CD4-positive, alpha-beta T cell treated with Interleukin-15 for 4 hours (primary cell): Measurements from ENCODE around the gene RUVBL1.
"Not testable (repeated sequence)": the region's sequence is repeated elsewhere in the genome, so short reads cannot be mapped to it uniquely, and the experiment has no call there.

Source experiments
- DNase-seq: peaks from one replicate; pipeline ENCODE4 v3.0.0-alpha.2; 2020; ENCODE audit warnings: low spot score

Gene RUVBL1

DNA sequence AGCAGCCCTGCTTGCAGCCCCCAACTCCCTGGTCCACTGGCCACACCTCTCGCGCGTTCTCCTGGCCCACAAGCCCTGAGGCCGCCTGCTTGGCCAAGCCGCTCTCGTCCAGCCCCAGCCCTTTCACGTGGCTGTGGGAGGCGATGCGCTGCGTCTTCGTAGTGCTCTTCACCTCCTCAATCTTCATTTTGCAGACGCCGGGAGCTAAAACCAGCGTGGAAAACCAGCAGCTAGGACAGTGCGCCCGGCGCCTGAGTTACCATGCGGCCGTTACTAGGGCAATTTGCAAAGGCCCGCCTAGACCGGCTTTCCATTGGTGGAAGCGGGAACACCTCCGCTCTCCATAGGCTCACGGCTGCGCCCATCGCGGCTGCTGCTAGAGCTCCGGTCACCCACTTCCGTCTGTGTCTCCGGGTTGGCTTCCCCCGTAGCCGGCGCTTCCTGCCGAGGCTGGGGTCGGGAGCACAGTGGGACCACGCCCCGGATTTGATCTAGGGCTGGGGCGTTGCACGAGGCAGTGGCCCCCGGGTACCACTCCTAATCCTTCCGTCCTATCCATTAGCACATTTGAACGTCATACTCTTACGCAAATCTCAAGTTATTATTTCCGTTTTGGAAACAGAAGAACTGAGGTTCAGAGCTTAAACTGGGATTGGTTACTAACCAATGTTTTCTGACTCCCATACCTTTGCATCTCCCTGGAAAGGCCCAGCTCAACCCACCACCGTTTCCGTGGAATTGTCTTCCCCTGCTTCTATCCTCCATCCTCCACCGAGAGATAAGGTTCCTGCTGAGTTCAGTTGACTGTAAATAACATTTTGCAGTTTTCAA lies at the start of gene RUVBL1:
RUVBL1 (minus strand) TSS at position 275 of the 831 bp plus-strand sequence; CDS start at position 187, 88 bp downstream.
- DNase-seq, result peak; percentile 96

DNA sequence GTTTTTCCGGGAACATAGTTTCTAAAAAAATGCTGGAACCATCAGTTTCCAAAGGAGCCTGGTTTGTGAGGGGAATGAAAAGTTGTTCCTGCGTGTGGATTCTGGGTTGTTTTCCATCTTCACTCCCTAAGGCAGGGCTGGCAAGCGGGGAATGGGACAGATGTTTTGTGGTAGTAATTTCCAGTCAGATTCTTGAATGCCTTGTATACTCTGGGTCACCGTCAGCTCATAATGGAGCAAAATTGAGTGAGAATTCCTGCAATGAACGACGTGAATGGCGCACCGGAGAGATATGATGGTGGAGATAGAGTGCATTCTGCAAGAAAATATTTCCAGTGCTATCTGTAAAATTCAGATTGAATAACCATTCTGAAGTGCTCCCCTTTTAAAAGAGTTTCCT lies 49.6 kb upstream of the RUVBL1 start:
- no peak for DNase-seq

DNA sequence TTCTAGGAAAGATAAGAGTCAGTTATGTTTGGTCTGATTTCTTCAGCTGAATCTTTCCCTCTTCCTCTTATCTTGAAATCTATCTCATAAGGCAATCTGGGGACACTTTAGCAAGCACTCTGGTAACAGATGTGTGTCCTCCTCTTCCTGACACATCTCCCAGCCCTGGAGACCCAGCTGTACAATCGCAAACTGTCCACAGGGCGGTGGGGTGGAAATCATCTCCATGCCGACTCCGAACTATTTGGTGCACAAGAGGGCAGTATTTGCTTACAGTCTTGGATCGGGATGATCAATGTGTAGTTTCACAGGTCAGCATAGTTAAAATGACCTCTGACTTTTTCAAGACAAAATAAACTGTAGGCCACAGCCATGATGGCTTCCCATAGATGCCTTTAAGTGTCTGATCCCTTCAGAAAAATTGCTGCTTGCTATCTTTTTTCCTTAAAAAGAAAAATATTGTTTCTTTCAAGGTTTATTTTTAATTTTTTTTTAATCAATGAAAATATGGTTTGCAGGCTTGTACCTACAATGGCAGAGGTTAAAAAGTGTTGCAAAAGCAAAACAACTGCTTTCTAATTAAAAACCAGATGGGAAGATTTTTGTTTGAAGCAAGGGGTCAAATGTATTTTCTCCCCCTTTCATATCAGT lies 47.4 kb upstream of the RUVBL1 start:
- no peak for DNase-seq

DNA sequence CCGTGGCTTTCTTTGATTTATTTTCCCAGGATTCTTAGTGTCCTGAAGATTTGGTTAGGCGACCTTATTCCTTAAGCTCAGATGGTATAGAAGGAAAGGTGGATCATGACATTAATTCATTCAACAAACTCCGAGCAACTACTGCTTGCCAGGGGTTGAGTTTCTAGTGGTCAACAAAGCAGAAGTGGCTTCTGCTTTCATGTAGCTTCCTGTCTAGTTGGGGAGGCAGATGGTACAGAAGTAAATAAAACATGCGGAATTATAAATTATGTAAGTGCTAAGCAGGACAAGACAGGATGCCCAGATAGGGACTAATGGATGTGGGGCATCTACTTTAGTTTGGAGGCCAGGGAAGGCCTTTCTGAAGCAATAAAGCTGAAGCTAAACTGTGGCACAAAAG lies 45.2 kb upstream of the RUVBL1 start:
- no peak for DNase-seq

DNA sequence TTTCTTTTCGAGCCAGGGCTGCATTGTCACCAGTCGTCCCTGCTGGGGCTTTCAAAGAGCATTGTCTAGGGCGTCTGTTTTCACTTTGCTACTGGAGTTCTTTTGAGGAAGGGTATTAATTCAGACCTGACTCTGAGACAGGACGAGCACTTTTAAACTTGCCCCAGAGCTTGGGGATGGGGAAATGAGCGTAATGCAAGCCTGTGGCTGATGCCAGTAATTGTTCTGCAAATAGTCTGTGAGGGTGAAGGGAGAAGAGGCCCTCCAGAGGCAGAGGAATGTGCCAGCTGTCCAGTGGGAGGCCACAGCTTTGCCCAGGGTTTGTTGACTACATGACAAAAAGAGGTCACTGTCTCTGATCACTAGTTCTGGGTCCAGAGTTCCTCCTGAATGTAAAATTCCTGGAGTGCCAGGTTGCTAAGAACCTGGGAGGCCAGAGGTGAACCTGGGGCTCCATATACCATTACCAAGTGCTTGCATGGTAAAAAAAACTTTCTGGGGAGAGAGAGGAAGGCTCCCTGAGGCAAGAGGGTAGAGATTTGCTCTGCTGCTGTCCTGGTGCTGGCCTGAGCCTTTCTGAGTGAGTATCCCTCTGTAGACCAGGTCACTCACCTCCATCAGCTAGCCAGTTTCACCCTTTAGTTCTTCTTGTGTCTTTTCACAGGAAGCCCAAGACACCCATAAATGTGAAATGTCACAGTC lies 44.5 kb upstream of the RUVBL1 start:
- no peak for DNase-seq

DNA sequence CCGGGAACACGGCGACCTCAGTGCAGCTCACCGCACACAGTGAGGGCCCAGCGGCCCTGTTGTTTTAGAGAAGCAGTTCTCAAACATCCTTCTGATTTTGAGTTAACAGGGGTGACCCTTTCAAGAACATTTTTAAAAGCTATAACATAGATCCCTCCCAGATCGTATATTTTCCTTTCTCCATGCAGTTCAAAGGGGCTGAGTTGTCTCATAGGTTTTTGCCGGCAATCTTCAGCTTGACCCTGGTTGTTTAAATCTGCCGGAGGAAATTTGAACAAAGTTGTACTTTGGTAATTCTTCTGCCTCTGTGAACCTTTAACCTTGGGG lies 44.0 kb upstream of the RUVBL1 start:
- no peak for DNase-seq

DNA sequence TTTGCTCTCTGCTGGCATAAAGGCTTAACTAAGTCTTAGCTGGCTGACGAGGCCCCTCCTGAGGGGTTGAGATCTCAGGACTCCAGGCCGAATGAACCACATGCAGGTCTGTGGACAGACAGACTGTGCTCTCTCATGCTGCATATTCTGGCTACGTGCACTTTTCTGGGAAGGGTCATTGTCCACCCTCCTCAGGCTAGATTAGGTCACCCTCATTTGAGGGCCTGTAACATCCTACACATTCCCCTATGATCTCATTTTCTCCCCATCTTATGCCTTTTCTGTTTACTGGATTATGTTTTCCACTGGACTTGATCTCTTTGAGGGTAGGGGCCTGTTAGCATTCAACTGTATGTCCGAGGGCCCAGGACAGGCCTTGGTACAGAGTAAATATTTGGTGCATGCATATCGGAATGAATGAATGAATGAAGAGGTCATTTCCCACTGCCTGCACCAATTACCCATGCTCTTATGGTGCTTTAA lies 43.4 kb upstream of the RUVBL1 start:
- no peak for DNase-seq

DNA sequence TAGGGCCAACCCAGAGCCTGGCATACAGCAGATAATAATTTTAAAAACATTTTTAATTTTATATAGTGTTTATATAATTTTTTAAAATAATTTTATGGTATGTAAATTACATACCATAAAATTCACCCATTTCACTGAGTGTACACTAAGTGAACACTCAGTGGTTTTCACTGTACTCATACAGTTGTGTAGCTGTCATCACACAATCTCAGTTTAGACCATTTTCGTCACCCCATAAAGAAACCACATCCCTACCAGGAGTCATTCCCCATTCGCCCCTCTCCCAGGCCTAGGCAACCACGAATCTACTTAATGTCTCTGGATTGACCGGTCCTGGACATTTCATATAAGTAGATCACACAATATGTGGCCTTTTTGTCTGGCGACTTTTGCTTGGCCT lies 39.8 kb upstream of the RUVBL1 start:
- no peak for DNase-seq

DNA sequence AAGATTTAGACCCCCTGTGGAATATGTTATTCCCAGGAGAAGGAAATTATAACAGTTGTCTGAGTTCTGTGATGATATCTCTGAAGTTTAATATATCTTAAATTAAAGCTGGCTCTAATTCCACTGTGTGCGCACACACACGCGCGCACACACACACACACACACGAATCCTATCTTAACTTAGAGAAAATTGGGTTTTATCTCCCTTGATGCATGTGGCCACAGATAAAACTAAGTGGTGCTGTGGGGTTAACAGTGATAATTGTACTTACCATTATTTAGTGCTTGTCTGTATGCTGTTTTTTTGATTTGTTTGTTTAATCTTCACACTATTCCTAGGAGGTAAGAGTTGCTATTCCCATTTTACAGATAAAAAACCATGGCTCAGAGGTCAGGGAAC lies 37.0 kb upstream of the RUVBL1 start:
- DNase-seq, result no peak

DNA sequence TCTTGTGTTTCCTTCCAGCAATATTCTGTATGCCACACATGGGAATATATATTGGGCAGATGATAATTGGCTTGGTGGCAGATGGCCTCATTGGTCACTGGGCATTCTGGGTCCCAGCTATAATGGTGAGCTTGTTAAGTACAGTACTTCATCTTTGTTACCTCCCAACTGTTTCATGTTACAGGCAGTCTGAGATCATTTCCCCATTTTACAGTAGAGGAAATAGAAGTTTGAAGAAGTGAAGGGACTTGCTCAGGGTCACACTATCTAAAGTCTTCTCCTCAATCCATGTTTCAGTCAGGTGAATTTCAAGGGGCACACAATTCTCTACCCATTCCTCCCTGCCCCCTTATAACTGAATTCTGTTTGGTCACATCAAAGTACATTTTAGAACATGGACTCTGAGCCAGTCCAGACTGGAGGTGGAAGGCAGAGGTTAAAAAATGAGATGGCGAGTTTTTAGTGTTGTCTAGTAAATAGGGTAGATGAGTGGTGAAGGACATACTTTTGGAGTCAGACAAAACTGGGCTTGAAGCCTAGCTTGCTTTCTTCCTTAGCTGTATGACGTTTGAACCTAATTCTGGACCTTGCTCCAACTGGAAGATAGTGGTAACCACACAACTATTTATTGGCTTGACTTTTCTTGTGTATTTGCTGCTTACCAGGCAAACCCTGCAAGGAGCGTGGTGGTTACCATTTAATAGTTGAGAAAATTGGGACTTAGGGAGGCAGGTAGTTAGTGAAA lies 32.2 kb upstream of the RUVBL1 start:
- DNase-seq, result no peak

DNA sequence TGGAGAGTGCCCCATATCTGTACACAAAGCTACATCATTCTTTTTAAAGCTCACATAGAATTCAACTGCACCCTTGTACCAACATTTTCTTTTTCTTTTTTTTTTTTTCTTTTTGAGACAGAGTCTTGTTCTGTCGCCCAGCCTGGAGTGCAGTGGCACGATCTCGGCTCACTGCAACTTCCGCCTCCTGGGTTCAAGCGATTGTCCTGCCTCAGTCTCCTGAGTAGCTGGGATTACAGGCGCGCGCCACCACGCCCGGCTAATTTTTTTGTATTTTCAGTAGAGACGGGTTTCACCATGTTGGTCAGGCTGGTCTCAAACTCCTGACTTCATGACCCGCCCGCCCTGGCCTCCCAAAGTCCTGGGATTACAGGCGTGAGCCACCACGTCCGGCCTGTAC lies 30.7 kb upstream of the RUVBL1 start:
- DNase-seq, result not testable (repeated sequence)

DNA sequence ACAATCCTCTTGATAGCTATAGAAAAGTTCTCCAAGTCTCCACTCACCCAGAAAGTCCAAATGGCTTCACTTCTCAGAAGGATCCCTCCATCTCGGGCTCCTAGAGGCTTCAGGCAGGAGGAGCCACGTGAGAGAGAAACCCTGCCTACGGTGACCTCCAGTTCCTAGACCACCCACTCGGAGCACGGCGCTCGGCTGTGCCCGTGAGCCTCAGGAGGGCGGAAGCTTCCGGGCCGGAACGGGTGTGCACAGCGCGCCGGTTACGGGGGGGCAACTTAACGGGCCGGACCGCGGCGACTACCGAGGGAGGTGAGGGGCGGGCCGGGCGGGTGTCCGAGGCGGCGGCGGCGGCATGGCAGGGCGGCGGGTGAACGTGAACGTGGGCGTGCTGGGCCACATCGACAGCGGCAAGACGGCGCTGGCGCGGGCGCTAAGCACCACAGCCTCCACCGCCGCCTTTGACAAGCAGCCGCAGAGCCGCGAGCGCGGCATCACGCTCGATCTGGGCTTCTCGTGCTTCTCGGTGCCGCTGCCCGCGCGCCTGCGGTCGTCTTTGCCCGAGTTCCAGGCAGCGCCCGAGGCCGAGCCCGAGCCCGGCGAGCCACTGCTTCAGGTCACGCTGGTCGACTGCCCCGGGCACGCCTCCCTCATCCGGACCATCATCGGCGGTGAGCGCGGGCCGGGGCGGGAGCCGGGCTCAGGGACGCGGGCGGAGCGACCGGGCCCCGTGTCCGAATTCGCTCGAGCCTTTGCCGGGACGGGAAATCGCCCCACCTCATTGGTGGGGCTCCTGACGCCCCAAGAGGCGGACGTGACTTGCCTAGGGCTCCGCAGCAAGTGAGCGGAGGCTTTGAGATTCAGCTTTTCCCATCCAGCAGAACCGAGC lies 29.8 kb upstream of the RUVBL1 start, which contains the start of gene EEFSEC:
EEFSEC (plus strand) TSS at position 326 of the 886 bp plus-strand sequence; CDS start at position 353, 27 bp downstream.
- peak; percentile 87 for DNase-seq

DNA sequence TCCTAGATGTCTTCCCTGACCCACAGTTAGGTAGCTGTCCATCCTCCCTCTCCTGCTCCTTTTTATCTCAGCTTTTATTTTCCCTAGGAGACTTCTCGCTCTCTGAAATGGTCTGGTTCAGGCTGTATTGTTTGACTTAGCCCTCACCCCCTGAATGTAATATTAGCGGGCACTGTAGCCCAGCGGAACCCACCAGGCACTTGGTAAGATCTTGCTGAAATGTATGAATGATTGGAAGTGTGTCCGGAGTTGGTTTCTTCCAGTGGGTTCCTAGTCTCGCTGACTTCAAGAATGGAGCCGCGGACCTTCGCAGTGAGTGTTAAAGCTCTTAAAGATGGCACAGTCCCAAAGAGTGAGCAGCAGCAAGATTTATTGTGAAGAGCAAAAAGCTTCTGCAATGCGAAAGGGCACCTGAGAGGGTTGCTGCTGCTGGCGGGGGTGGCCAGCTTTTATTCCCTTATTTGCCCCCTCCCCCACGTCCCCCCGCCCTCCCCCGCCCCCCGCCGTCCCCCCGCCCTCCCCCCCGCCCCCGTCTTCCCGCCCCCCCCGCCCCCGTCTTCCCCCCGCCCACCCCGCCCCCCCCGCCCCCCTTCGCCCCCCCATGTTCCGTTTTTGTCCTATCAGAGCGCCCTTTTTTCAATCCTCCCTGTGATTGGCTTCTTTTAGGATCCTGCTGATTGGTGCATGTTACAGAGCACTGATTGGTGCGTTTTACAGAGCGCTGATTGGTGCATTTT lies 29.0 kb upstream of the RUVBL1 start:
- peak; percentile 63 for DNase-seq

DNA sequence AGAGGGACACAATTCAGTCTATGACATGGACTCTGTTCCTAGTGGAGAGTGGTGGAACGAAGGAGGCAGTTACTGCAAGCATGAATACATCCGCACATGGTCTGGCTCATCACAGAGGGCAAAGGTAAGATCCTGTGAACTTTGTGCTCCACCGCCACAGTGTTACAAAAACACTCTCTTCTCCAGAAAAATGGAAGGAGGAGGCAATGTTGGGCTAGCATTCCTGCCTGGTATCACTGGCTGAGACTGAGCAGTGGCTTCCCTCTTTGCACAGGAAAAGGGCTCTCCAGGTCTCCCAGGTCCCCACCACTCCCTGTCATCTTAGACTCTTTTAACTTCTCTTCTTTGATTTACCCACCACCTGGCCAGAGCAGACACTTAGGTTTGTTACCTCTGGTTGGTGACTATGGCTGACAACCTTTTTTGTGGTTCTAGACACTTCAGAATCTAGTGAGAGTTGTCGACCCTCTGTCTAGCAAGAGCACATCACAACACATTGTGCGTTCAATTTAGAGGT lies 28.2 kb upstream of the RUVBL1 start:
- DNase-seq, result no peak

DNA sequence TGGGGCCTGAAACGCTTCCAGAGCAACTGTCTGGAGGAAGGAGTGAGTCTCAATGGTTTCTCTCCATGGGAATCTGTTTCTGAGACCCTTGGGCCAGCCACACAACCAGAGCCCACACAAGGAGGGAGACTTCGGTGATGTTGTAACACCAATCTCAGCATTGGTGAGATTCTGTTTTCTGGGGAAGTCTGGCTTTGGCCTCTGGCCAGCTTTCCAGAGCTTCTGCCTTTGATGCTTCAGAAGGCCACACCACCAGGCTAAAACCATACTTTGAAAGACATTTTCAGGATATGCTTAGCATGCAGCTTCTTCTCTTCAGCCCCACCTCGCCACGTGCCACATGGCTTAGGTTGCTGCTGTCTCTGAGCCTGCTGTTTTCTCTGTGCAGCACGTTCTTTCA lies 26.0 kb upstream of the RUVBL1 start:
- DNase-seq, result no peak

DNA sequence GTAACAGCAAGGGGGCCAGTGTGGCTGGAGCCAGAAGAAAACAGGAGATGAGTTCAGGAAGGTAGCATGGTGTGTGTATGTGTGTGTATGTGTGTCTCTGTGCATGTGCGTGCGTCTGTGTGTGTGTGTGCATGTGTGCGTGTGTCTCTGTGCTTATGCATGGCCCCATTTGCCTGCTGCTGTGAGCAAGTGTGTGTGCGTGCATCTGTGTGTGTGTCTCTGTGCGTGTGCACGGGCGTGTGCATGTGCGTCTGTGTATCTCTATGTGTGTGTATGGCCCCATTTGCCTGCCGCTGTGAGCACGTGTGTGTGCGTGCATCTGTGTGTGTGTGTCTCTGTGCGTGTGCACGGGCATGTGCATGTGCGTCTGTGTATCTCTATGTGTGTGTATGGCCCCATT lies 22.6 kb upstream of the RUVBL1 start:
- DNase-seq, result no peak

DNA sequence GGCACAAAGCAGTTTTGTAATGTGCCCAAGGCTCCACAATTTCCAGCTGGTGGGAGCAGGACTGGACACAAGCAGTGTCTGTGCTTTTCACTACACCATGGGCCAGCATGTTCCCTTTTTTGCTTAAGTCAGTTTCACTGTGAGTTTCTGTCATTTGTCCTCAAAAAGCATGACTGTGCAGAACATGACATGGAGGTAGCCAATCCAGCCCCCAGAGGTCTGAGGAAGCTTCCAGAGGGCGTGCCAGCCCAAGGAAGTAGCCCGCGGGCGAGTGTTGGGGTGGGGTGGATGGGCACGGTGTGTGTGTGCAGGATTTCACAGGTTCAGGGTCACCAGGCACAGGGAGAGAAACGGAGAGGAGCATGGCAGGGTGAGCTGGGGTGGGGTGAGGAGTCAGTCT lies 21.7 kb upstream of the RUVBL1 start:
- DNase-seq, result no peak

DNA sequence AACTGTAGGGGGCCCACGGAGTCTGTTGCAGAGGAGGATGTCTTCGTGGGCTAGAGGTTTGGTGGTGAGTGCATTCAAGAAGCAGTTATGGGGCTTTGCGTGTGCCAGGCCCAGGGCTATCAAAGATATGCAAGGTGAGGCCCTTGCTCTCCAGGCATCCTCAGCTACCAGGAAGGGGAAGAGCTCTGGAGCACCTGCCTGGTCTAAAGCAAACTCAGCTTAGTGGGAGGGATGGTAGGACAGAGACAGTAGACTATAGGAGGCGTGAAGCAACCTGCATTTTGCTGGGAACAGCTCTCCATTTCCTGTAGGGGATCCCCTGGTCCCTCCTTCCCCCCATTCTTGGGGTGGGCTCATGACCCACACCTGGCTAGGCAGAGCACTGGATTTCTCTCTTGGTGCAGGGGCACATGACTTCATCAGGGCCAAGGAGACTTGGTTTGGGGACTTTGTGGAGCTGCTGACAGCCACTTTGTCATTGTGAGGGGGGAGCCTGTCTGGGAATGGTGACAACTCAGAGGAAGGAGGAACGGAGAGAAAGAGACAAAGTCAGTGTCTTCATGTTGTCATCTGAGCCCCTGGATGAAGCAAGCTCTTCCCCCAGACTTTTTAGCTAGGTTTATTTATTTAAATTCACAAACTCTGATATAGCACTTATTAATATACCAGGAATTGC lies 21.0 kb upstream of the RUVBL1 start:
- DNase-seq, result no peak

DNA sequence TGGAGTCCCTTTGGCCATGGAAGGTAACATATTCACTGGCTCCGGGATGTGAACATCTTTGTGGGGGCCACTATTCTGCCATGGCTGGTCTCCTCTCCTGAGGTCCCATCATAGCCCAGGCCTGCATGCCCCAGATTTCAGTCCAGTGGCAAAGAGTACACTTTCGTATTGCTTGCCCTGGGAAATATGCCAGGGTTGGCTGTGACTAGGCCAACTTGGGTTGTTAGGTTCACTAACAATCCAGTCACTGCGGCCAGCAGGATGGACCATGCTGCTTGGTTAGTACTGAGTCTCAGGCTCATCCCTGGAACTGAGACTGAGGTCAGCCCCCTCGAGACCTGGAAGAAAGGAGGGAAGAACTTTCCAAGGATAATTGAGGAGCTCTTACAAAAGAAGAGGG lies 19.9 kb upstream of the RUVBL1 start:
- no peak for DNase-seq
